ENCODE results near the gene SORCS2. TPM values are rescaled to one million over a fixed set of nuclear protein-coding genes. Genes with fewer than 3 reads are reported as not detected.

SORCS2 gene
- total and polyA plus RNA-seq, 2 donors (not counting 1 experiment from before 2014, with no cell fraction given), result not detected

- ChIA-PET CTCF (no interaction called here), POLR2A (no interaction called here)
- H3K4me1 ChIP-seq (ENCODE audit: control insufficient read depth in 2 of 2, insufficient read depth in 2 of 2, low read length in 2 of 2), result no peaks in the 10 kb centered on the region
- intact Hi-C loops (cut with micrococcal nuclease), result no loop called here
- no peak overlapping the region for H3K4me3 ChIP-seq (ENCODE audit: control extremely low read depth in 1 of 5, extremely low read depth in 1 of 5, insufficient read depth in 1 of 5, low read depth in 2 of 5, low read length in 4 of 5)
- H3K9me3 ChIP-seq (ENCODE audit: control extremely low read depth in 1 of 3, control insufficient read depth in 2 of 3, insufficient read depth in 1 of 3, low read length in 2 of 3), result peaks cover 0 to 11% (median 0%) of the 10 kb centered on the region in 3 donors
- no peak overlapping the region for H2AFZ ChIP-seq (ENCODE audit: insufficient read depth, low read depth, low read length, poor library complexity, severe bottlenecking)
- Mint-ChIP-seq H3K4me3 (no peak overlapping the region), H3K27me3 (peaks cover 3% of the 10 kb centered on the region), H3K27ac (no peak overlapping the region), H3K9me3 (ENCODE audit: insufficient read depth) (peaks cover 3% of the 10 kb centered on the region), H3K4me1 (no peaks in the 10 kb centered on the region)
- TF ChIP-seq EZH2 (IDR thresholded peaks at IDR 0.05; ENCODE audit: borderline replicate concordance, insufficient read depth, low read depth, low read length, poor library complexity, severe bottlenecking) (no peak), CTCF (IDR thresholded peaks at IDR 0.05) (no peak)
- no peak for DNase-seq
- H3K27me3 ChIP-seq (replicated peaks in 1 of 4; ENCODE audit: control extremely low read depth in 1 of 4, control insufficient read depth in 3 of 4, insufficient read depth in 4 of 4, low read length in 3 of 4), result no peaks in the 10 kb centered on the region
- H4K20me1 ChIP-seq (ENCODE audit: control insufficient read depth, insufficient read depth, low read length, poor library complexity, severe bottlenecking), result no peaks in the 10 kb centered on the region
- no peaks in the 10 kb centered on the region for H3K79me2 ChIP-seq (ENCODE audit: control insufficient read depth, insufficient read depth, low read length)
- H3K27ac ChIP-seq (ENCODE audit: low read length in 2 of 2), result no peak overlapping the region
- H3K36me3 ChIP-seq (replicated peaks in 1 of 2; ENCODE audit: control extremely low read depth in 1 of 2, control insufficient read depth in 1 of 2, extremely low read depth in 1 of 2, insufficient read depth in 2 of 2, low read length in 1 of 2), result no peaks in the 10 kb centered on the region
- H3K9ac ChIP-seq (ENCODE audit: low read length), result no peak overlapping the region
- H3K4me2 ChIP-seq (replicated peaks; ENCODE audit: low read depth, low read length, poor library complexity, severe bottlenecking), result no peak overlapping the region
- no peak for ATAC-seq (ENCODE audit: low read depth)
- 80% methylated on average over 29 of the region's 32 CpGs for WGBS (ENCODE audit: insufficient coverage)
These were observed 200.4 kb downstream of the SORCS2 start for GRCh38 chr4:7392438-7393421.
